ENCODE data around the gene LYPD6B.

DNA sequence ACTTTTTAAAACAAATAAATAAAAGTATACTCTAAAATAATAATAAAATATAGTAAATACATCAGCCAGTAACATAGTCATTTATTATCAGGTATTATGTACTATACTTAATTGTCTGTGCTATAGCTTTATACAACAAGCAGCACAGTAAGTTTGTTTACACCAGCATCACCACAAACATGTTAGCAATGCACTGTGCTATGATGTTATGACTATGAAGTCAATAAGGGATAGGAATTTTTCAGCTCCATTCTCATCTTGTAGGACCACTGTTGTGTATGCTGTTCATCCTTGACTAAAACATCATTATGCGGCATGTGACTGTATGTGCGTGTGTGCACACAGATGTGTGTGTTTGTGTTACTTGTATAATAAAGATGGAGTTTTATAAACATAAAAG, 137.5 kb downstream of the LYPD6B start:
- TF ChIP-seq EP300 (IDR thresholded peaks at IDR 0.05) (no peak), POLR2A (IDR thresholded peaks at IDR 0.05) (no peak), POLR2AphosphoS5 (IDR thresholded peaks at IDR 0.05) (no peak)
- TF ChIP-seq, protein P1, sequence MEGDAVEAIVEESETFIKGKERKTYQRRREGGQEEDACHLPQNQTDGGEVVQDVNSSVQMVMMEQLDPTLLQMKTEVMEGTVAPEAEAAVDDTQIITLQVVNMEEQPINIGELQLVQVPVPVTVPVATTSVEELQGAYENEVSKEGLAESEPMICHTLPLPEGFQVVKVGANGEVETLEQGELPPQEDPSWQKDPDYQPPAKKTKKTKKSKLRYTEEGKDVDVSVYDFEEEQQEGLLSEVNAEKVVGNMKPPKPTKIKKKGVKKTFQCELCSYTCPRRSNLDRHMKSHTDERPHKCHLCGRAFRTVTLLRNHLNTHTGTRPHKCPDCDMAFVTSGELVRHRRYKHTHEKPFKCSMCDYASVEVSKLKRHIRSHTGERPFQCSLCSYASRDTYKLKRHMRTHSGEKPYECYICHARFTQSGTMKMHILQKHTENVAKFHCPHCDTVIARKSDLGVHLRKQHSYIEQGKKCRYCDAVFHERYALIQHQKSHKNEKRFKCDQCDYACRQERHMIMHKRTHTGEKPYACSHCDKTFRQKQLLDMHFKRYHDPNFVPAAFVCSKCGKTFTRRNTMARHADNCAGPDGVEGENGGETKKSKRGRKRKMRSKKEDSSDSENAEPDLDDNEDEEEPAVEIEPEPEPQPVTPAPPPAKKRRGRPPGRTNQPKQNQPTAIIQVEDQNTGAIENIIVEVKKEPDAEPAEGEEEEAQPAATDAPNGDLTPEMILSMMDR (IDR thresholded peaks at IDR 0.05), result no peak

All from gastroesophageal sphincter (tissue), 3 donors.